GM18520 (cell line): Measurements from ENCODE around the gene ATG9B.

Experiments used
- ATAC-seq: cut with Tn5 transposase; IDR thresholded peaks from one replicate; pipeline ENCODE4 v1.9.1; 2021; ENCODE audit not compliant: unreplicated experiment

ATG9B gene

DNA sequence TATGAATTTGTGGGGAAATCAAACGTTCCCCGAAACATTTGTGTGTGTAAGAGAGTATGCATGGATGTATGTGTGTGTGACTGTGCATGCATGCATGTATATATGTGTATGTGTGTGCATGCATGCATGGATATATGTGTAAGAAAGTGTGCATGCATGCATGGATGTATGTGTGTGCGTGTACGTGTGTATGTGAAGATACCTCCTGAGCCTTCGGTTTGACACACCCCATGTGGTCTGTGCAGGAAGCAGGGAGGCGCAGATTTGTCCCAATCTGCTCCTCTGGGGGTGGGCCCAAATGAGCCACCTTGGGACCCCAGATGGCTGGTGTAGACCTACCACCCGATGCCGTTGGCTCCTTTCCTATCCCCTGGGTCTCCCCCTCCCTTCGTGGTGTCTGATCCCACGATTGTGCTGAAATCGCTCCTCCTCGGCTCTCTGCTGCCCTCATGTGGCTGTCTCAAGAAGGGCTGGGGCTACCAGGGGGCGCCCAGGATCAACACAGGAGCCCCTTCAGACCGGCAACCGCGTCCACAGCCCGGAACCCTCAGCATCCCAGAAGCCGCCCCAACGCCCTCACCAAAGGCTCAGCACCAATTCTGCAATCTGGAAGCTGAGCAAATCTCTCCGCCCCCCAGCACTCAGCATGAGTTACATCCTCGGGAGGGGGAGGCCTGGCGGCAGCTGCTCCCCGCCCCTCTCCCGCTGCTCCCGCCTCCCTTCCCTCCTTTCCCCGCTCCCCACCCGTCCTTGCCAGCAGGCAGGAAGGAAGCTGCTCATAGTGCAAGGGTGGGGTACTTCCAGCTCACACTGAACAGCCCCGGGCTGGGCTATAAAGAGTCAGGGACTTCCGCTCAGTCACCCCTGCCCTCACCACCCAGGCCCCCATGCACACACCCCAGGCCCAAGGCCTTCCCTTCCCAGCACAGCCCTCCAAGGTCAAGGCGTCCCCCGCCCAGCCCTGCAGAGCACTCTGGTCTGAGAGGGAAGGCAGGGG lies 35.8 kb downstream of the ATG9B start:
- no peak for ATAC-seq

- ATAC-seq: no peak
Observed at GRCh38 chr7:150986556-150986955, 37.7 kb downstream of the ATG9B start.

- no peak for ATAC-seq
Observed at GRCh38 chr7:150986099-150986512, 38.2 kb downstream of the ATG9B start.

GRCh38 chr7:150983893-150984368 lies 40.4 kb downstream of the ATG9B start:
- no peak for ATAC-seq

DNA sequence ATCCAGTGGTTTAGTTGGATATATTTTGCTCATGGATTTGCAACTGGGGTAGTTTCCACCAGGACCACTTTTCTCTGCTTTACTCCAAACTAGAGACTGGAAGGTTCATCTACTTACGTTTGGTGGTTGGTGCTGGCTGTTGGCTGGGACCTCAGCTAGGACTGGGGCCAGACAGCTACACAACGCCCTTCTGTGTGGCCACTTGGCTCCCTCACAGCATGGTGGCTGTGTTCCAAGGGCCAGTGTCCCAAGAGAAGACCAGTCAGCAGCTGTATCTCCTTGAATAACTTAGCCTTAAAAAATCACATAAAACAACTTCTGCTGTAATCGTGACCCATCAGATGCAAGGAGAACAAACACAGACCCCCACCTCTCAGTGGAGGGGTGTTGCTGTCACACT lies 41.9 kb downstream of the ATG9B start:
- no peak for ATAC-seq

- no peak for ATAC-seq
Observed at GRCh38 chr7:150981644-150982043, 42.6 kb downstream of the ATG9B start.

GRCh38 chr7:150980663-150981062 lies 43.6 kb downstream of the ATG9B start:
- no peak for ATAC-seq

GRCh38 chr7:150979713-150980390 lies 44.4 kb downstream of the ATG9B start:
- ATAC-seq: no peak

DNA sequence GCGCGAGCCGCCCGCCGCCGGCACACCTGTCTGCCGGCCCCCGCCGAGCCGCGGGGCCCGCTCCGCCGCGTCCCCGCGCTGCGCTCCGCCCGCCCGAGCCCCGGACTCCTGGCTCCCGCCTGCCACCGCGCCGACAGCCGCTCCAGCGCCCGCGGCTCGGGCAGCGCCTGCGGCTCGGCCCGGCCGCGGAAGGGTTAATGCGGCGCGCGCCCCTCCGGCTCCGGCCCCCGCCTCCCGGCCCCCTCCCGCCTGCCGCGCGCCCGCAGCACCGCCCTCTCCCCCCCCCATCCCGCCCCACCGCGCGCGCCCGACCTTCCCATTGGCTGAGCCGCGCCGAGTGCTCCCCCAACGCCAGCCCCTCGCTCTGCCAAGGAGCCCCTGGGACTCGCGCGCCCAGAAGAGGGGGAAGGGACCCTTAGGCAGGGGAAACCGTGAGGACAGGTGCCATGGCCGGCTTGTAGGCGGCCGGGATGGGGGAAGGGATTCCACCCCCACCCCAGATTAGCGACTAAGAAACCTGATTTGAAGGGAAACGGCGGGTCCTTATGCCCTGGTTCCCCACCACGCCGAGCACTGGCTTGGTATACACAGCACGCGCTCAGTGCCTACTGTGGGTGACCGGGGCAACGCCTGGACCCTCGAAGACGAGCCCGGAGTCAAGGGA lies 46.0 kb downstream of the ATG9B start, which contains the start of gene KCNH2:
Gene KCNH2, minus strand, starts transcription at position 196 of the 664 bp plus-strand sequence. CDS start 408 bp downstream, outside the sequence.
- ATAC-seq: no peak

GRCh38 chr7:150977382-150978125 lies 46.7 kb downstream of the ATG9B start:
- ATAC-seq: no peak

- ATAC-seq: no peak
Observed at GRCh38 chr7:150976529-150977381, 47.5 kb downstream of the ATG9B start.

DNA sequence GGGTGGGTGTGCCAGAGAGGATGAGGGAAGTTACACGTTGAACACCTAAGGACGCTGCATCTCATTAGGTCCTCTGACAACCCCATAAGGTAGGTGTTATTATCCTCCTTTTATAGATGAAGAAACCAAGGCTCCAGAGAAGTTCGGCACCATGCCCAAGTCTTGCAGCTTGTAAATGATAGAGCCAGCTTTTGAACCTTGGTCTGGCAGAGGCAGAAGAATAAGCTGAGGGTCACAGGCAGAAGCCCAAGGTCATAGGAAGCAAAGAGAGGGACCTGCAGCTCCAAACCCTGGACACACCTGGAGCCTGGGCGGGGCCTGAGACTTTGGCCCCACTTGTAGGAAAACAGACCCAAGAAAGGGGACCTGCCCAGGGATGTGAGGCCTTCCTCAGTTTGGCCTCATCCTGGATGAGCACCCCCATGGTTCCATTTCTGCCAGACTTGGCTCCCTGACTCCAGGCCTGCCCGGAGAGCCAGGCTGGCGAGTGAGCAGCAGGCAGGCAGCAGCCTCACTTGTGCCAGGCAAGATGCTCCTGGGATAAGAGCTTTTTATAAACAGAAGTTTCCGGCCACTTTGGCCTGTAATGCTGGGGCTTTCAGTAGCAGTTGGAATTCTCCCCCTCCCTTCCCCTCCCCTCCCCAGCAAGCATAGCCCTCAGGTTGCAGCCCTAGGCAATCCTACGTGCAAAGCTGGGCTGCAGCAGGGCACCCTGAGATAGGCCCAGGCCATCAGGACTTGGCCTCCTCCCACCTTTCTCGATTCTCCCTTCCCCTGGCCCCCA lies 48.6 kb downstream of the ATG9B start:
- no peak for ATAC-seq

DNA sequence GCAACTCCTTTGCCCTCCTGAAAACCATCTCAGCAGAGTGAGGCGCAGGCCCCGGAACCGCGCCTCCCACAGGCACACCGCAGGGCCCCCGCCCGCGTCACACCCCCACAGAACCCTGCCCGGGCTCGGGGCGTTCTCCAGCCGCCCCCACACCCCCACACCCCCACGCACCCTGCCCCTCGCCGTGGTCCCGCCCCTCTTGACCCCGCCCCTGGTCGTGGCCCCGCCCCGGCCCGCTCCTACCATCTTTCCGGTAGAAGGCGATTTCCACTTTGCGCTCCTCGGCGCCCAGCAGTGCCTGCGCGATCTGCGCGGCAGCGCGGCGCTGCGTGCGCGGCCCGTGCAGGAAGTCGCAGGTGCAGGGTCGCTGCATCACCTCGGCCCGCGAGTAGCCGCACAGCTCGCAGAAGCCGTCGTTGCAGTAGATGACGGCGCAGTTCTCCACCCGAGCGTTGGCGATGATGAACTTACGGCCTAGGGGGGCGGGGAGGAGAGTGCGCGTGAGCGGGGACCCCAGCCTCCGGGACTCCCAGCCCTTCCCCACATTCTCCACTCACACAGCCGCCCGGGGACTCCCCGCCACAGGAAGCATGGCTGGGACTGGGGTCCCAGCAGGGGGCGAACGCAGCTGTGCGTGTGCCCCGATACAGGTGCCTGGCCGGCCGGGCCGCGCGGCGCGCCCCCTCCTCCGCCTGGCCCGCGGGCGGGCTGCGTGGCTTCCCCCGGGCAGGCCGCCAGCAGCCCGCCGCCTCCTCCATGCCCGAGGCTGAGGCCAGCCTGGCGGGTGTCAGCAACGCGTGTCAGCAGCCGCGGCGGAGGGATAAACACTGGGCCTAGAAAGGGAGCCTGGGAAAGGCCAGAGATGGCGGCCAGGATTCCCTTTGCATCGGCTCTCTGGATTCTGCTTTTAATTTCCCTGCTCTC lies 49.6 kb downstream of the ATG9B start:
- peak; percentile 51 for ATAC-seq

DNA sequence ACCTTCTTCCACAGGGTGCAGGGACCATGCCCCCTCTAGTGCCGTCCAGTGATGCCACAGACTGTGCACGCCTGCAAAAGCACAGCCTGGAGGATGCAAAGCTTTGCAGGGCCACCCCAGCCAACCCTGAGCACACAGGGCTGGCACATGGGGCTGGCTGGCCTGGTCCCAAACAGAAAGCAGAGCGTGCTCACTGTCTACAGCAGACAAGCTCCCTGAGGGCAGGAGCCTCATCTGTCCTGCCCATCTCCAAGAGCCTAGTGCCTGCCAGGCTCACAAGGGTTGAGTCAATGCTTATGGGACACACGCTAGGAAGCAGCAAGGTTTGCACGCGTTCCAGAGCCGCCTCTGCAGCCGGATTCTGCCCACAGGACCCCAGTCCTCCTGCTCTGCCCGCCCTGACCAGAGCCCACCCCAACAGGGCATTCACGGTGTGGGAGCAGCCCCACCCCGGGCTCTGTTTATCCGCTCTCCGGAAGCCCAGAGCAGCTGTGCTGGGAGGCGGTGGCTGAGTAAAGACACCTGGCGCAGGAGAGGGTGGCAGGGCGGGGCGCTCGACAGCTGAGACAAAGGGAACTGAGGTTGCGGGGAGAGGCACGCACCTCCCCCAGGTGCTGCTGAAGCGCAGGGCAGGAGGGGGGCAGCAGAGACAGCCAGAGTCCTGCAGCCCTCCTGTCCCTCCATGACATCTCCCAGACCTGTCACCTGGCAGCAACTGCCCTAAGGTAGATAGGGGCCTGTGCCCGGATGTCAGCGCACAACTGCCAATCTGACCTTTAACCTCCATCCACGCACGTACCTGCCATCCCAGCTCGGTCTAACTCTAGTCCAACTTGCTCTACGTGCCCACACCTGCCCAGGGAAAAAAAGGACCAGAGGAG lies 50.5 kb downstream of the ATG9B start:
- ATAC-seq: no peak

DNA sequence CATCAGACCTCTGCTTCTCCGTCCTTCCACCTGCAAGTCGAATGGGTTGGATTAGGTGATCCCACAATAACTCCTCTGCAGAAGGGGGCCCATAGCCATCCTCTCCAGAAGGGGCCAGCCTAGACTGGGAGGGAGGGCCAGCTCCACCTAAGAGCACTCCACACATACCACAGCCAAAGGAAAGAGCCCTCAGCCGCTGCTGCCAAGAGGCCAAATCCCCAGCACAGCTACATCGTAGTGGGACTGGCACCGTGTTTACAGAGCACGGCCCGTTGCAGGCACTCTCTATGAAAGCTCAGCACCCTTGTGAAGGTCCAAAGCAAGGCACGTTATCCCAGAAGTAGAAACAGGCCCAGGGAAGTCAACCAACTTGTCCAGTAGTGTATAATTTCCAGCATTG lies 51.6 kb downstream of the ATG9B start:
- no peak for ATAC-seq

GRCh38 chr7:150972023-150972468 lies 52.2 kb downstream of the ATG9B start:
- ATAC-seq: no peak
